ENCODE data around the gene UBL7.
A peak's percentile ranks its signal among the peaks of the same experiment; 100 is the strongest.

The UBL7 gene

GRCh38 chr15:74398183-74398582 lies 62.8 kb downstream of the UBL7 start:
- FAIRE-seq = no peak
- no peak for TF ChIP-seq POLR2A (IDR thresholded peaks at IDR 0.05; ENCODE audit: low read depth, low read length)

GRCh38 chr15:74397239-74398068 lies 63.5 kb downstream of the UBL7 start:
- no peak for TF ChIP-seq POLR2A (IDR thresholded peaks at IDR 0.05; ENCODE audit: low read depth, low read length)
- FAIRE-seq (no peak), DNase-seq (ENCODE audit: insufficient read length, low spot score) (no peak)

More at GRCh38 chr15:74398183-74398582, 62.8 kb downstream of the UBL7 start:
- DNase-seq (ENCODE audit: insufficient read length, low spot score) = no peak

GRCh38 chr15:74396445-74397238 lies 64.3 kb downstream of the UBL7 start:
- DNase-seq (ENCODE audit: insufficient read length, low spot score) = peak; percentile 60
- no peak for FAIRE-seq
- TF ChIP-seq POLR2A (IDR thresholded peaks at IDR 0.05; ENCODE audit: low read depth, low read length) = no peak

- FAIRE-seq (no peak), DNase-seq (ENCODE audit: insufficient read length, low spot score) (no peak)
Observed at GRCh38 chr15:74396146-74396438, 64.9 kb downstream of the UBL7 start.

More at GRCh38 chr15:74396146-74396438, 64.9 kb downstream of the UBL7 start:
- TF ChIP-seq POLR2A (IDR thresholded peaks at IDR 0.05; ENCODE audit: low read depth, low read length) = no peak
